Measurements from ENCODE around the gene SKIL.

GRCh38 chr3:170419557-170420087, 62.1 kb downstream of the SKIL start:
- TF ChIP-seq EZH2 (IDR thresholded peaks at IDR 0.05; ENCODE audit: insufficient read depth, poor library complexity, severe bottlenecking) (no peak), EZH2phosphoT487 (IDR thresholded peaks at IDR 0.05; ENCODE audit: insufficient read depth, low read depth) (no peak)
